Fibroblast of lung (primary cell): ENCODE results near the gene SHANK3.

ENCODE experiments used
- CTCF ChIP-seq, 2 donors: IDR thresholded peaks in 1 of 2; conservative IDR thresholded peaks in 1 of 2; 1 replicate in 1 of 2; 2 replicates in 1 of 2; pipeline ENCODE4 v1.5.1; 2011 to 2012; ENCODE audit warnings: low read length in 2 of 2, control low read depth in 1 of 2, inconsistent platforms in 1 of 2, low read depth in 1 of 2, mild to moderate bottlenecking in 1 of 2
- EZH2 ChIP-seq: IDR thresholded peaks from 2 replicates; pipeline ENCODE4 v1.5.1; 2012; ENCODE audit warnings: low read length, control low read depth, mild to moderate bottlenecking; ENCODE audit errors: missing control alignments

GRCh38 chr22:50677493-50678217 is 5.0 kb downstream of the SHANK3 start:
- TF ChIP-seq EZH2 (no peak), CTCF (conservative IDR thresholded peaks at IDR 0.05 in 1 of 2, IDR thresholded peaks at IDR 0.05 in 1 of 2; ENCODE audit: low read depth in 1 of 2, low read length in 2 of 2) (no peak)
